NCI-H345 treated with DMSO at 0.1 percent for 48 hours (cell line): ENCODE results near the gene OR3A2.
"Not testable (repeated sequence)": the region's sequence is repeated elsewhere in the genome, so short reads cannot be mapped to it uniquely, and the experiment has no call there.

Source experiments
- DNase-seq: peaks from one replicate; lab custom pipeline; 2025; ENCODE audit not compliant: unreplicated experiment; lab: John Stamatoyannopoulos, UW

Gene OR3A2

DNA sequence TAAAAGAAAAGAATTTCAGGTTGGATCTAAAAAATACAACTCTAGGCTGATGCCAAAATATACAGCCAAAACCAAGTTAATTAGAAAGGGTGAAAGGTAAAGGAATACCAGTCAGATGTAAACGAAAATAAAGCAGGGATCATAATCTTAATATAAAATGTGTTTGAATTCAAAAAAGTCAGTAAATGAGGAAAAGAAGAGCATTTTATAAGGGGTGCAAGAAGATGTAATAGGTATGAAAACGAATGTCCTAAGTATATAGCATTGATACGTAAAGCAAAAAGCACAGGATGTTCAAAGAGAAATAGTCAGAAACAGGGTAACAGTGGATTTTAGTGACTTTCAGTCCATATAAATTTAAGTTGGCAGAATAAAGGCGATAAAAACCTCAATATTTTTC lies 90.5 kb downstream of the OR3A2 start:
- no peak for DNase-seq

DNA sequence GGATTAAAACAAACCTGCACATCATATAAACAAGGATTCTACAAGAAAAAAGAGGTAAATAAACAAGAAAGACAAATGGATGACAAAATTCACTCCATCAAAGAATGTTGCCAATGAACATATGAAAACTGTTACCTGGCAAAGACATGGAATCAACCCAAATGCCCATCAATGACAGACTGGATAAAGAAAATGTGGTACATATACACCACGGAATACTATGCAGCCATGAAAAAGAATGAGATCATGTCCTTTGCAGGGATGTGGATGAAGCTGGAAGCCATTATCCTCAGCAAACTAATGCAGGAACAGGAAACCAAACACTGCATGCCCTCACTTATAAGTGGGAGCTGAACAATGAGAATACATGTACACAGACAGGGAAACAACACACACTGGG lies 92.6 kb downstream of the OR3A2 start:
- DNase-seq: not testable (repeated sequence)

GRCh38 chr17:3282901-3283300 lies 103.2 kb downstream of the OR3A2 start:
- no peak for DNase-seq

DNA sequence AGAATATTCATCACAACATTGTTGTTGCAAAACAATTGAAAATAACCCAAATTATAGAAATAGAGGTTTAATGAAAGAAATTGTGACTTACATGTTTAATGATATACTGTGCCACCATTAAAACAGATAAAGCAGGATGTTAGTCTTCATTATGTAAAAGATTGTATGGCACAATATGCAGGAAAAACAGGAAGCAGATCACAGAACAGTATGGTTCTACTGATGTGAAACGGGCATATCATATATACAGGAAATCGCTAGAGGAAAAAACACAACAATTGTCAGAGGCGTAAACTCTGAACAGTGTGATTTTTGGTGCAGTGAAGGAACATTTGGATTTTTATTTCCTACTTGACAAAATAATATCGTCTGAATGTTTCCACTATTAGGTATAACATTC lies 110.0 kb downstream of the OR3A2 start:
- no peak for DNase-seq

- DNase-seq: no peak
Observed at GRCh38 chr17:3271072-3271848, 114.8 kb downstream of the OR3A2 start.

GRCh38 chr17:3260600-3260999 lies 125.5 kb downstream of the OR3A2 start:
- DNase-seq: no peak

DNA sequence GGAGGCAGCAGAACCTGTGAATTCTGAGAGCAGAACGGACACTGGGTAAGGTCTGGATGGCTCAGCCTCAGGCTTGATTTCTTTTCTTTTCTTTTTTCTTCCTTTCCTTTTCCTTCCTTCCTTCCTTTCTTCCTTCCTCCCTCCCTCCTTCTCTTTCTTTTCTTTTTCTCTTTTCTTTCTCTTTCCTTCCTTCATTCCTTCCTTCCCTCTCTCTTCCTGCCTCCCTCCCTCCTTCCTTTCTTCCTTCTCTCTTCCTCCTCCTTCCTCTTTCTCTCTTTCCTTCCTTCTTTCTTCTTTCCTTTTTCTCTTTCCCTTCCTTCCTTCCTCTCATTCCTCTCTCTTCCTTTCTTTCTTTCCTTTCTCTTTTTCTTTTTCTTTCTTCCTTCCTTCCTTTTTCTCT lies 125.9 kb downstream of the OR3A2 start:
- no peak for DNase-seq

GRCh38 chr17:3256575-3256974 lies 129.5 kb downstream of the OR3A2 start:
- no peak for DNase-seq

- not testable (repeated sequence) for DNase-seq
Observed at GRCh38 chr17:3249013-3249412, 137.1 kb downstream of the OR3A2 start.

DNA sequence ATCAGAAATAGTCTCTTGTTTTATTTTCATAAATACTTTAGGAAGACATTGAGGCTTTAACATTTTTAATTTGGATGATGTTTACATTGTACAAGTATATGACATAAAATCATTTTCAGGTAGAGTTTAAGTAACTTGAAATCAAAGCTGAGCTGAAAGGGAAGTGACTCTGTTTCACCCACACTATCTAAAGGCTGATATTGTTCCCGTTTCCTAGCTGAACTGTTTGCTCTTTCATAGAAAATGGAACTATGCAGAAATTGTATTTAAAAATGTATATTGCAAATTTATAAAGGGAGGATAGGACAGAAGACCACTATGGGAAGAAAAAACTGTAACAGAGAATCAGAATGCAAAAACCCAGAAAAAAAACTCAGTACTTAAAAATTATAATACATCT lies 141.3 kb downstream of the OR3A2 start:
- not testable (repeated sequence) for DNase-seq

- not testable (repeated sequence) for DNase-seq
Observed at GRCh38 chr17:3241044-3241443, 145.1 kb downstream of the OR3A2 start.

- not testable (repeated sequence) for DNase-seq
Observed at GRCh38 chr17:3238685-3239084, 147.4 kb downstream of the OR3A2 start.

GRCh38 chr17:3232300-3232699 lies 153.8 kb downstream of the OR3A2 start:
- DNase-seq: not testable (repeated sequence)
